Measurements from ENCODE around the gene PPP6C.
A peak's percentile ranks its signal among the peaks of the same experiment; 100 is the strongest.
"Not testable (repeated sequence)": the region's sequence is repeated elsewhere in the genome, so short reads cannot be mapped to it uniquely, and the experiment has no call there.

The PPP6C gene

DNA sequence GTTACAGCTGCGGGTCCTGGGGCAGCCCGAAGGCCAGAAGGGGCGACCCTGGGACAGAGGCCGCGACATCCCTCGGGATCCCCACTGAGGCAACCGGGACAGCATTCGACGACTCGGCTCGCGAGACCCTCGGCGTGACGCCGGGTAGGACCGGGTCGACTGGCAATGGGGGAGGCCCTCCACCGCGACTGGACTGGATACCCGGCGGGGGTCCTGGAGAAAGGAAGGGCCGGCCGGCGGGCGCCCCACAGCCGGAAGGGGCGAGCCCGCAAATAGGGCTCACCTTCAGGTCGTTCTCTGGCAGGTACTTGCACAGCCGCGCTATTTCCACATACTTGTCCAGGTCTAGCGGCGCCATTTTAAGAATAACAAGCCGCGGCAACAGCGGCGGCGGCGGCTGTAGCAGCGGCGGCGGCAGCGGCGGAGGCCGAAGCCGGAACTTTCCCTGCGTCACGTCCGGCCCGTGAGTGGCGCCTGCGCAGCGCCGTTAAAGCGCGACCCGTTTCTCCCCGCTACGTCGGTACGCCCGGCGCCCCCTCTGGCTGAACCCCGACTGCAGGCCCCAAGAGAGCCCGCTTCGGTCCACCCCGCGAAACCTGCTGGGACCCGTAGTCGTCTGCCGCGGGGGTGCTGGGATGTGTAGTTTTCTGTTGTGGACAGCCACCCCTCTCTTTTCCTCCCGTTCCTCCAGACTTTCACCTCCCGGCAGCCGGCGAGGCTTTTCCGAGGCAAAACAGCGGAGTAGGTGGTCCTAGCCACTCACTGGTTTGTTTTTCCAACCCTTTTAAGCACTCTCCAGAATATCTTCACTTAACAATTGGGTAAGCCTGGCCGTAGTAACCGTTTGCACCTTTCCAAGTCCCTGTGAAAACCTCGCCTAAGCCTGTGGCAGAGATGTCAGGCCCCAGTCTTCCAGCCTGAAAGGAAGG, at the start of gene PPP6C:
Gene PPP6C (minus strand): TSS at position 443 of the 929 bp plus-strand sequence. CDS start 85 bp downstream, at position 358.
- DNase-seq = peak; percentile 12 to 98 (median 95)

DNA sequence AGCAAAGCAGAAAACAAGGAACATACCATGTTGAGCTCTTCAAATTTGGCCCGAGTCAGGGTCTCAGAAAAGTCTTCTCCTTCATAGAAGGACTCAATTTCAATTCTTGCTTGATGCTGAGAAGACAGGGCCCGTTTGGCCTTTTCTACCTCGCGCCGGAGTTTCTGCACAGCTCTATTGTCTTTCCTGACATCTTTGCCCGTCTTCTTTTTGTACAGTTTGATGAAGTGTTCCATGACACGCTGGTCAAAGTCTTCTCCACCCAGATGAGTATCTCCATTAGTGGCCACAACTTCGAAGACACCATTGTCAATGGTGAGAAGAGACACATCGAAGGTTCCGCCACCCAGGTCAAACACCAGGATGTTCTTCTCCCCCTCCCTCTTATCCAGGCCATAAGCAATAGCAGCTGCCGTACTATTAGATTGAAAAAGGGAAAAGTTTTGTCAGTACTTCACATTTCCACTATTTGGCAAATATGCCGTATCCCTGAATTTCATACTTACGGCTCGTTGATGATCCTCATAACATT, 49.4 kb upstream of the PPP6C start:
- no peak for DNase-seq

DNA sequence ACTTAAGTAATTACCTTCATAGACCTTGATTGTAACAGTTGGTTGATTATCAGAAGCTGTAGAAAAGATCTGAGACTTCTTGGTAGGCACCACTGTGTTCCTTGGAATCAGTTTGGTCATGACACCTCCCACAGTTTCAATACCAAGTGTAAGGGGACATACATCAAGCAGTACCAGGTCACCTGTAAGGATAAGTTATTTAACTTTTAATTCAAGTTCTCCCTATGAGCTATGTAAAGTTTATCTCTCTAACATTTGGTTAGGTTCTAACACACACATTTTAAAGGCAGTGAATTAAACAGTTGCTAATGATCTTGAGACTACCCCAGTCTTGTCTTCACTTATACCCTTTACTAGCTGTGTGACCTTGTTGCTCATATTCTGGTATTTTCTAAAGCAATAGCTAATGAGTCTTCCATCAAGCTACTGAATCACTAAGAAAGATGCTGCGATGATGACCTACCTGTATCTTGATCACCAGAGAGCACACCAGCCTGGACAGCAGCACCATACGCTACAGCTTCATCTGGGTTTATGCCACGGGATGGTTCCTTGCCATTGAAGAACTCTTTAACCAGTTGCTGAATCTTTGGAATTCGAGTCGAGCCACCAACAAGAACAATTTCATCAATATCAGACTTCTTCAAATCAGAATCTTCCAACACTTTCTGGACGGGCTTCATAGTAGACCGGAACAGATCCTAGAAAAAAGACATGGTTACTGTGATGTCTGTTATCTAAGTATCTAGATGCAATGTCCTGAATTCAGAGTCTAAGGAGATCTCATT, 48.7 kb upstream of the PPP6C start:
- no peak for DNase-seq

DNA sequence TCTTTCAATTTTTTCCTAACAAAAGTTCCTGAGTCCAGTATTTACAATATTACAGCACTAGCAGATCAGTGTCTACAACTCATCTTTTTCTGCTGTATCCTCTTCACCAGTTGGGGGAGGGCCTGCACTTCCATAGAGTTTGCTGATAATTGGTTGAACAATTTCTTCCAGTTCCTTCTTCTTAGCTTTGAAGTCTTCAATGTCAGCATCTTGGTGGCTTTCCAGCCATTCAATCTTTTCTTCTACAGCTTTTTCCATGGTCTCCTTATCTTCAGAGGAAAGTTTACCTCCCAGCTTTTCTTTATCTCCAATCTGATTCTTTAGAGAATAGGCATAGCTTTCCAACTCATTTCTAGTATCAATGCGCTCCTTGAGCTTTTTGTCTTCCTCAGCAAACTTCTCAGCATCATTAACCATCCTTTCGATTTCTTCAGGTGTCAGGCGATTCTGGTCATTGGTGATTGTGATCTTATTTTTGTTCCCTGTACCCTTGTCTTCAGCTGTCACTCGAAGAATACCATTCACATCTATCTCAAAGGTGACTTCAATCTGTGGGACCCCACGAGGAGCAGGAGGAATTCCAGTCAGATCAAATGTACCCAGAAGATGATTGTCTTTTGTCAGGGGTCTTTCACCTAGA, 47.0 kb upstream of the PPP6C start:
- not testable (repeated sequence) for DNase-seq

DNA sequence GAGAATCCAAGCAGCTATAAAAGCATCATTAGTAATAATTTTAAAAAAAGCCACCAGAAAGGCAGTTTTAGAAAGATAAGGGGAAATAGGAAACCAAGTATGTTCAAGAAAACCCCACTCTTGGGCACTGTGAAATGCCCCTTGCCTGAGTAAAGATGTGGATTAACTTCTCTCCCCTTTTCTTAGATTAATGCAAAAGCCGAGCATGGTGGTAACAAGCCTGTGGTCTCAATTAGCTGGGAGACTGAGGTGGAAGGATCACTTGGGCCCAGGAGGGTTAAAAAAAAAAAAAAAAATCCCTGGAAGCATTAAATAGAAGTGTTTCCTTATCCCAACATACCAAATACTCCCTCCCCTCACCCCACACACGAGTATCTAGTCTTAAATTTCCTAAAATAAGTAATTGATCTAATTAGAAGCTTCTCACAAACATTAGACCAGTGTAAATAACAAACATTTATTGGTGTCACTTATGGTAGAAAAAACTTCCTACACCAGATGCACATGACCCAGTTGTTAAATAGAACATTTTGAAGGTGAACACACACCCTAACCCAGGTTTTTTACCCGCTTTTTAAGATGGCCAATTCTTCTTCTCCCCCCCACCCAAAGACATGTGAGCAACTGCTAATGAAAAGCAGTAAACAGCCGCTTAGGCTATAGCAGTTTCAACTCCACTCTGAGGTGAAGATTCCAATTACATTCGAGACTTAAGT, 46.4 kb upstream of the PPP6C start:
- DNase-seq = no peak

DNA sequence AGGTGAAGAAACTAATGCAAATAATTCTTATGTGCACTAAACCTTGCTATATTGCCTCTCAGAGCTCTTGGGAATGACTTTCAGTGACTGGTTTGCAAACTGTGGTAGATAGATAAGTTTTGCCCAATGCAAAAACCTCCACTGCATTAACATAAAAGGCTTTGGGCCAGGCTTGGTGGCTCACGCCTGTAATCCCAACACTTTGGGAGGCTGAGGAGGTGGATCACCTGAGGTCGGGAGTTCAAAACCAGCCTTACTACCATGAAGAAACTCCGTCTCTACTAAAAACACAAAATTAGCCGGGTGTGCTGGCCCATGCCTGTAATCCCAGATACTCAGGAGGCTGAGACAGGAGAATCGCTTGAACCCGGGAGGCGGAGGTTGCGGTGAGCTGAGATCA, 44.5 kb upstream of the PPP6C start:
- DNase-seq = not testable (repeated sequence)

DNA sequence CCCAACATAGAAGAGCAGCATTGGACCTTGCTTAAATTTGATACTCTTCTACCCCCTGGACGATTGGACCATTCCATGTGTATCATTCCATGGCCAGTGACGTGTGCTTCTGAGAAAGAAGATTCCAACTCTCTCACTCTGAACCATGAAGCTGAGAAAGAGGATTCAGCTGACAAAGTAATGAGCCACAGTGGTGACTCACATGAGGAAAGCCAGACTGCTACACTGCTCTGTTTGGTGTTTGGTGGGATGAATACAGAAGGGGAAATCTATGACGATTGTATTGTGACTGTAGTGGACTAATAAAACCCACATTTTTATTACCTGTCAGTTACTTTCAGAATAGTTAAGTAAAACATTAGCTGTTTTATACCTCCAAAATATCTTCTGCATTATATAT, 44.1 kb upstream of the PPP6C start:
- peak in 1 of 56 donors; percentile 4 for DNase-seq

DNA sequence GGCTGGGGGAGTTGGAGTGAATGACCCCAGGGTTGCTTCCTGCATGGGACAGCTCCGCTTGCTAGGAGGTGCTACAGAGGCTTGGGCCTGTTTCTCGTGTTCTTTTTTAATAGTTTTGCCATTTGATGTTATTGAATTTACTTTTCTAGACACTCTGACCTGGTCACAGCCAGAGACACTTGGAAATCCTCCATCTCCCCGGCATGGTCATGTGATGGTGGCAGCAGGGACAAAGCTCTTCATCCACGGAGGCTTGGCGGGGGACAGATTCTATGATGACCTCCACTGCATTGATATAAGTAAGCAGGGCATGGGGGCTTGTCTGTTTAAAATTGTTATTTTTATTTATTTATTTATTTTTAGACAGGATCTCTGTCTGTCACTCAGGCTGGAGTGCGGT, 38.2 kb upstream of the PPP6C start:
- peak in 5 of 56 donors; percentile 1 to 18 (median 6) for DNase-seq

DNA sequence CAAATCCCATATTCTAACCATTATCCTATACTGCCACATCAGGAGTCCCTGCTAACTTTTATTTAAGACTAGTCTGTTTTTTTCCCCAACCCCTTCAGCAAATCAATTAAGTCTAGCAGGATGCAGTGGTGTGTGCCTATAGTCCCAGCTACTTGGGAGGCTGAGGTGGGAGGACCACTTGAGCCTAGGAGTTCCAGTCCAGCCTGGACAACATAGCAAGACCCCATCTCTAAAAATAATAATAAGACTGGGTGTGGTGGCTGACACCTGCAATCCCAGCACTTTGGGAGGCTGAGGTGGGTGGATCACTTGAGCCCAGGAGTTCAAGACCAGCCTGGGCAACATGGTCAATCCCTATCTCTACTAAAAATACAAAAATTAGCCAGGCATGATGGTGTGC, 35.3 kb upstream of the PPP6C start:
- DNase-seq = not testable (repeated sequence)

DNA sequence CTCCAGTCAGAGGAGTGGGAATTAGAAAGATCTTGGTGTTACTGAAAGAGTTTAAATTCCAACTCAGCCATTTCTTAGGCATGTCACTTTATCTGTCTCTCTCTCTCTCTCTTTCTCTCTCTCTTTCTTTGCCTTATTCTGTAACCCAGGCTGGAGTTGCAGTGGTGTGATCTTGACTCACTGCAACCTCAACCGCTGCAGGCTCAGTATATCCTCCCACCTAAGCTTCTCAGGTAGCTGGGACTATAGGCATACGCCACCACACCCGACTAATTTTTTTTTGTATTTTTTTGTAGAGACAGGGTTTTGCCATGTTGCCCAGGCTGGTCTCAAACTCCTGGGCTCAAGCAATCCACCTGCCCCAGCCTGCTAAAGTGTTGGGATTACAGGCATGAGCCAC, 29.0 kb upstream of the PPP6C start:
- no peak for DNase-seq

DNA sequence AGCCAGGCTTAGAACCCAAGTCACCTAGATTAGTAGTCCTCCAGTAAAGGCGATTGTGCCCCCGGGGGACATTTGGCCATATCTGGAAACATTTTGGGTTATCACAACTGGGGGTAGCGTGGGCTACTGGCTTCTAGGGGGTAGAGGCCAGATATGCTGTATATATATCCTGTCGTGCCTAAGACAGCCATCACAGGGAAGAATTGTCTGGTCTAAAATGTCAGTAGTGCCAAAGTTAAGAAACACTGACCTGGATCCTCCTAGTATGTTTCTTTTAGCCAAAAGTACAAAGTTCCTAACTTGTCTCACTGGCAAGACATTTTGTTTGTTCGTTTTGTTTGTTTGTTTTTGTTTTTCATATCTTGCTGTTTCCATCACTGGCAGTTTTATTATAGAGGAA, 24.6 kb upstream of the PPP6C start:
- no peak for DNase-seq

DNA sequence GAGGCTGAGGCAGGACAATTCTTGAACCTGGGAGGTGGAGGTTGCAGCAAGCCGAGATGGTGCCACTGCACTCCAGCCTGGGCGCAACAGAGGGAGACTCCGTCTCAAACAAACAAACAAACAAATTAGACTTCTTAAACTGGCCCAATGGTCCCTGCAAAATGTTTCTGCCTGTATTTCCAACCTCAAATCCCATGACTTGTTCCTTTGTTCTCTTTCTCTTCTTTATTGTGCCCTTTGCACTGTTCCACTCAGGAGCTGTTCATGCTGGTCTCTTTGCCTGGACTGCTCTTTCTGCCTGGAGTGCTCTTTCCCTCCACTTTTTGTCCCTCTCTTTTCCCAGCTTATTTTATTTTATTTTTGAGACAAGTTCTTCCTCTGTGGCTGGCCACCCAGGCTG, 14.9 kb upstream of the PPP6C start:
- no peak for DNase-seq

DNA sequence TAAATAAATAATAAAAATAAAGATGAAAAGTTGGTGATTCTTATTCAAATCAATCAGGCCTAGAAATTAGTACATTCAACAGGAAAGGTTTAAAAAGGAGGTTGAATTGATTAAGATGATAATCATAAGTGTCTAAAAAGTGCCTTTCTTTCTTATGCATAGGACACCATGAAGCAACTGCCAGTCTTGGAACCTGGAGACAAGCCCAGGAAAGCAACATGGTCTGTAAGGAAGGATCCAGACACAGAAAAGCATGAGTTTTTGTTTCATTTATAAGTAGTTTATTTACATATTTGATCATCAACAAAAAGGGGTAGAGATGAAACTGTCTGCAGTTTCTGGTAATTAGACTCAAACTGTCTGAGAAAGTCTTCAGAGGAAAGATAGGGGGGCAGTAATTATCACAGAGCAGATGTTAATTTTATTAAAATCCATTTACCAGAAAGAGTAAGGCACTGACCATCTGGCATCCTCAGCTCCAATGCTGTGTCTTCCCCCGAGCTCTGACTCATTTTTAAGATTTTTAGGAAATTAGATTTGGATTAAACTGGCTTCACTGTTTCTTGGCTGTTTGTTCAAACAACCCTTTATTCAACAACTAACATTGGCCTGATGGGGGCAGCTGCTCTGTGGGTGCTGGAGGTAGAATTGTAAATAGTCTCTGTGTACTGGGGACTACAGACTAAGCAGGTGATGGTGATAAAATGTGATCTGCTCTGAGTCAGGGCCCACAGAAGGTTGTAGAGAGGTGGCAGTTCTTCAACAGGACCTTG, 13.4 kb upstream of the PPP6C start:
- peak in 4 of 56 donors; percentile 5 to 16 (median 10) for DNase-seq

DNA sequence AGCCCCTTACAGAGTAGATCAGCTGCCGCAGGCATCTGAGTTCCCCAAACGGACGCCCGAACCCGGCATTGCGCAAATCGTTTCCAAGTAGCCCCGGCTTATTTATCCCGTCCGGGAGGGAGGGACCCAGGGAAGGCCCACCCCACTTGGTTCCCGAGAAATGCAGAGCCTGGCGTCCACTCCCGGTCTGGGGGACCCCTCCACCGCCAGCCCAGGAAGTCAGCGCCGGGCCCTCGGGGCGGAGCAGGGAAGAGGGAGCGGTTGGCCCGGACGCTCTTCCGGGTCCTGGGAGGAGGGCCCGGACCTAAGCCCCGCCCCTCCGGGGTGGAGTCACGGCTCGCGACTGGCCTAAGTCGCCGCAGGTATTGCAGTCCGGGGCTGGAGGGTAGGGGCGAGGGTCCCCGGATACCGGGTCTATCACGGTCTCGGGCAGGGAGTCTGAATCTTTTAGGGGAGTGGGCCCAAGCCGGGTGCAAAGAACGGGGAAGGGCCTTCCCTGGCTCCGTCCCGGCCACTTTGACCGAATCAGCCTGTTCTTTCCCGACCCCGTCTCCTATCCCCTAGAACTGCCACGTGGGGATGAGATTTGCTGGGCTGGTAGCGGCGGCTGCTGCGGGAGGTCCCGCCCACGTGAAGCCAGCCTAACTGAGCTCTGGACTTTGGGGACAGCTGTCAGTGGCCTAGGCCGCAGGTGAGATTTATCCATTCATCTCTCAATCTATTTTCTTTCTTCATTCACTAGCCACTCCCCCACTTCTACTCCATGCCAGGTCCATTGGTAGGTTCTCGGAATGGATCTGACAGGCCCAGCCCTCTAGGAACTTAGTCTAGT, 10.8 kb upstream of the PPP6C start, which contains the start of gene RABEPK:
Gene RABEPK (plus strand): TSS at position 327 of the 832 bp plus-strand sequence. CDS start 2,472 bp downstream, outside the sequence.
- peak; percentile 35 to 91 (median 78) for DNase-seq

DNA sequence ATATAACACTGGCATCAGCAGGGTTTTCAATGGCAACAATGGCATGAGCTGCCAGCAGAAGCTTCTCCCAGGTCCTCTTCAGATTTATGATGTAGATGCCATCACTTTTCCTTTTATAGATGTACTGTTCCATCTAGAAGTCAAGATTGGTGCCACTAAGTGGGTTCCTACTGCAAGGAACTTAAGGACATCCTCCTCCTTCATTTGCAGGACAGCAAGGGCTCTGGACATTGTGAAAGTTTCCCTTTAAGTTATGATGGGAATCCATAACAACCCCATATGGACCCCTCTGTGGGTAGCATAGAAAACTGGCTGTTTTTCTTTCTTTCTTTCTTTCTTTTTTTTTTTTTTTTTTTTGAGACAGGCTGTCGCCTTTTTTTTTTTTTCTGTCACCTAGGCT, 6.0 kb upstream of the PPP6C start:
- not testable (repeated sequence) for DNase-seq

DNA sequence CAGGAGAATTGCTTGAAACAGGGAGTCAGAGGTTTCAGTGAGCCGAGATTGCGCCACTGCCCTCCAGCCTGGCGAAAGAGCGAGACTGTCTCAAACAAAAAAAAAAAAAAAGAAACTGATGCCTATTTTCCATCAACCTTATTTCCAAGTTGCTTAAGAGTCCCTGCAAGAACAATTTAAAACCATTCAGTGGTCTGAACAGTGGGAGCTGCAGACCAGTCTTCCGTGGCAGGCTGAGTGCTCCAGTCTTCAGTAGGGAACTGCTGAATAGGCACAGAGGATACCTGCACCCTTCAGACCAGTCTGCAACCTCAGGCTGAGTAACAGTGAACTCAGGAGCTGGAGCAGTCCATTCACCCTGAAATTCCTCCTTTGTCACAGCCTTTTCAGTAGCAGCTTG, 4.9 kb upstream of the PPP6C start:
- not testable (repeated sequence) for DNase-seq

DNA sequence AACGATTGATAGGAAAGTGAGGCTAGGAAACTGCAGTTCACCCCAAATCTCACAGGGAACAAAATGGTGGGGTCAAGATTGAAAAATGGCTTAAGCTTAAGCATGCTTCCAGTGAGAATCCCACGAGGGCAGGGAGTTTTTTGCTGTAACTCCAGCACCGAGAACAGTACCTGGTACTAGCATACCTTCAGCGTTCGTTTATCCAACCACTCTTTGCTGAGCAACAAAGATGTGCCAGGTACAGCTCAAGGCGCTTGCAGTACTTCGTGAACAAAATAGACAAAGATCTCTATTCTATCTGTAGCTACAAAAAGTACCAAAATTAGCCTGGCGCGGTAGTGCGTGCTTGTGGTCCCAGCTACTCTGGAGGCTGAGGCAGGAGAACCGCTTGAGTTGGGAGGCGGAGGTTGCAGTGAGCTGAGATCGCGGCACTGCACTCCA, 778 bp upstream of the PPP6C start:
- no peak for DNase-seq

DNA sequence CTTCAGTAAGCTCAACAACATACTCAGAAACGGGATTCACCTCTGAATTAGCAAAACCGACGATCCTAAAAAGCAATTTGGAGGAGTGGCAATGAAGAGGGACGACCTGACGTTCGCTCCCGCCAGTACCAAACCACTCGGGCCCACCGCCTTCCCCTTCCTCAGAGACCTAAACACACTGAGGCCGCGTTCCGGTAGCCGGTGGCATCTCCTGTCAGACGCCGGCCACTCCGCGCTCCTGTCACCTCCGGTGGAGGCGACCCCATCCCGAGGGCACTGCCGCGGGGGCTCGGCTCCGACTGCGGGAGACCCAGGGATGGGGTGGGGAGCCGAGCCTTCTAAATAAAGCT, 617 bp downstream of the PPP6C start:
- DNase-seq = peak in 5 of 56 donors; percentile 17 to 43 (median 32)

DNA sequence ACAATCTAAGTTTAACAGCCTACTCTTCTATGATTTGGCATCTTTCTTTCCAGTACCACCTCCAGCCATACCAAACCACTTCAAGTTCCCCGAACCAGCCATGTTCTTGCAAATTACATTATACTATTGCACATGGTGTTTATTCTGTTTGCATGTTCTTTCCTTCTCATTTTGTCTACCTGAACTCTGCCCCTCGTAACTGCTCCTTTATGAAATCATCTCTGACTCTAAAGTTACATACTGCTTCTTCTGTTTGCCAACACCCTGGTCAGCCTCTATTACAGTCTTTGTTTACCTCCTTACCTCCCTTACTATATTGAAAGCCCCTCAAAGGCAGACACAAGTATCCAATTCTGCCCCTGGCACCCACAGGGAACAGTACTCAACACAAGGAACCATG, 6.0 kb downstream of the PPP6C start:
- no peak for DNase-seq
